ENCODE results near the gene MDH2.
"Not testable (repeated sequence)": the region's sequence is repeated elsewhere in the genome, so short reads cannot be mapped to it uniquely, and the experiment has no call there.

DNA sequence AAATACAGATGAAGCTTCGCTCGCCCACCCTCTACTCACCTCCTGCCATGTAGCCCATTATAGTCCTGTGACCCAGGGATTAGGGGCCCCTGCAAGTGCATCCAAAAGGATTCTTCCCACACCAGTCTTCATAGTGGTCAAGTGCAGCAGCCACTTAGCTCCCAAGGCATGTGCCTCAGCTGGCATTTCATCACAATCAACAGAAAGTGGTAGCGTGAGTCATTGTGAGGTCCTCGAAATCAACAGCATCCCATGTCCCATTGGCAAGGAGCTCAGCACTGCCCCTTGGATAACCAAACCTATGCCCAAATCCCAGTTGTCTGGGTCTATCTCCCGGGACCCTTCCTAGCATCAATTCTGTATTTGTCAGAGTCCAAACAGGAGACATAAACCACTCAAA lies 45.6 kb downstream of the MDH2 start:
- not testable (repeated sequence) for TF ChIP-seq CTCF (conservative IDR thresholded peaks at IDR 0.05; ENCODE audit: low read depth in 2 of 2); ZNF114 (CRISPR knock-in tag; IDR thresholded peaks at IDR 0.05); EZH2phosphoT487 (IDR thresholded peaks at IDR 0.05; ENCODE audit: unreplicated experiment); EZH2 (IDR thresholded peaks at IDR 0.05; ENCODE audit: low read depth, unreplicated experiment); POLR2AphosphoS5 (IDR thresholded peaks at IDR 0.05; ENCODE audit: low read depth); ETS1 (IDR thresholded peaks at IDR 0.05)
- TF ChIP-seq, protein P1, sequence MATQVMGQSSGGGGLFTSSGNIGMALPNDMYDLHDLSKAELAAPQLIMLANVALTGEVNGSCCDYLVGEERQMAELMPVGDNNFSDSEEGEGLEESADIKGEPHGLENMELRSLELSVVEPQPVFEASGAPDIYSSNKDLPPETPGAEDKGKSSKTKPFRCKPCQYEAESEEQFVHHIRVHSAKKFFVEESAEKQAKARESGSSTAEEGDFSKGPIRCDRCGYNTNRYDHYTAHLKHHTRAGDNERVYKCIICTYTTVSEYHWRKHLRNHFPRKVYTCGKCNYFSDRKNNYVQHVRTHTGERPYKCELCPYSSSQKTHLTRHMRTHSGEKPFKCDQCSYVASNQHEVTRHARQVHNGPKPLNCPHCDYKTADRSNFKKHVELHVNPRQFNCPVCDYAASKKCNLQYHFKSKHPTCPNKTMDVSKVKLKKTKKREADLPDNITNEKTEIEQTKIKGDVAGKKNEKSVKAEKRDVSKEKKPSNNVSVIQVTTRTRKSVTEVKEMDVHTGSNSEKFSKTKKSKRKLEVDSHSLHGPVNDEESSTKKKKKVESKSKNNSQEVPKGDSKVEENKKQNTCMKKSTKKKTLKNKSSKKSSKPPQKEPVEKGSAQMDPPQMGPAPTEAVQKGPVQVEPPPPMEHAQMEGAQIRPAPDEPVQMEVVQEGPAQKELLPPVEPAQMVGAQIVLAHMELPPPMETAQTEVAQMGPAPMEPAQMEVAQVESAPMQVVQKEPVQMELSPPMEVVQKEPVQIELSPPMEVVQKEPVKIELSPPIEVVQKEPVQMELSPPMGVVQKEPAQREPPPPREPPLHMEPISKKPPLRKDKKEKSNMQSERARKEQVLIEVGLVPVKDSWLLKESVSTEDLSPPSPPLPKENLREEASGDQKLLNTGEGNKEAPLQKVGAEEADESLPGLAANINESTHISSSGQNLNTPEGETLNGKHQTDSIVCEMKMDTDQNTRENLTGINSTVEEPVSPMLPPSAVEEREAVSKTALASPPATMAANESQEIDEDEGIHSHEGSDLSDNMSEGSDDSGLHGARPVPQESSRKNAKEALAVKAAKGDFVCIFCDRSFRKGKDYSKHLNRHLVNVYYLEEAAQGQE (IDR thresholded peaks at IDR 0.05; ENCODE audit: unreplicated experiment): not testable (repeated sequence)
